ENCODE data around the gene CHST8.
"Not testable (repeated sequence)": the region's sequence is repeated elsewhere in the genome, so short reads cannot be mapped to it uniquely, and the experiment has no call there.

The CHST8 gene

GRCh38 chr19:33618363-33618762, 3.4 kb upstream of the CHST8 start:
- not testable (repeated sequence) for H3K4me3 ChIP-seq (ENCODE audit: low read depth, low read length); H3K9ac ChIP-seq (ENCODE audit: low read length); H3K4me1 ChIP-seq (ENCODE audit: control insufficient read depth, insufficient read depth, low read length); H3K9me3 ChIP-seq (ENCODE audit: control insufficient read depth, insufficient read depth, low read depth, low read length); H3K27ac ChIP-seq (ENCODE audit: low read depth, low read length); H3K36me3 ChIP-seq (ENCODE audit: control insufficient read depth, insufficient read depth, low read length)
- peaks cover 83% of the 10 kb centered on the region for H3K27me3 ChIP-seq (ENCODE audit: control insufficient read depth, insufficient read depth, low read length)

GRCh38 chr19:33618884-33619283, 2.9 kb upstream of the CHST8 start:
- H3K9ac ChIP-seq (ENCODE audit: low read length) = no peak overlapping the region
- H3K4me3 ChIP-seq (ENCODE audit: low read depth, low read length) = no peak overlapping the region
- H3K9me3 ChIP-seq (ENCODE audit: control insufficient read depth, insufficient read depth, low read depth, low read length) = no peaks in the 10 kb centered on the region
- H3K4me1 ChIP-seq (ENCODE audit: control insufficient read depth, insufficient read depth, low read length) = peaks cover 10% of the 10 kb centered on the region
- peaks cover 86% of the 10 kb centered on the region for H3K27me3 ChIP-seq (ENCODE audit: control insufficient read depth, insufficient read depth, low read length)
- H3K36me3 ChIP-seq (ENCODE audit: control insufficient read depth, insufficient read depth, low read length) = no peaks in the 10 kb centered on the region
- no peak overlapping the region for H3K27ac ChIP-seq (ENCODE audit: low read depth, low read length)

GRCh38 chr19:33620611-33621010, 1.1 kb upstream of the CHST8 start:
- peaks cover 10% of the 10 kb centered on the region for H3K4me1 ChIP-seq (ENCODE audit: control insufficient read depth, insufficient read depth, low read length)
- H3K36me3 ChIP-seq (ENCODE audit: control insufficient read depth, insufficient read depth, low read length) = no peaks in the 10 kb centered on the region
- peaks cover 91% of the 10 kb centered on the region for H3K27me3 ChIP-seq (ENCODE audit: control insufficient read depth, insufficient read depth, low read length)
- no peak overlapping the region for H3K4me3 ChIP-seq (ENCODE audit: low read depth, low read length)
- H3K9ac ChIP-seq (ENCODE audit: low read length) = no peak overlapping the region
- H3K27ac ChIP-seq (ENCODE audit: low read depth, low read length) = no peak overlapping the region
- no peaks in the 10 kb centered on the region for H3K9me3 ChIP-seq (ENCODE audit: control insufficient read depth, insufficient read depth, low read depth, low read length)

DNA sequence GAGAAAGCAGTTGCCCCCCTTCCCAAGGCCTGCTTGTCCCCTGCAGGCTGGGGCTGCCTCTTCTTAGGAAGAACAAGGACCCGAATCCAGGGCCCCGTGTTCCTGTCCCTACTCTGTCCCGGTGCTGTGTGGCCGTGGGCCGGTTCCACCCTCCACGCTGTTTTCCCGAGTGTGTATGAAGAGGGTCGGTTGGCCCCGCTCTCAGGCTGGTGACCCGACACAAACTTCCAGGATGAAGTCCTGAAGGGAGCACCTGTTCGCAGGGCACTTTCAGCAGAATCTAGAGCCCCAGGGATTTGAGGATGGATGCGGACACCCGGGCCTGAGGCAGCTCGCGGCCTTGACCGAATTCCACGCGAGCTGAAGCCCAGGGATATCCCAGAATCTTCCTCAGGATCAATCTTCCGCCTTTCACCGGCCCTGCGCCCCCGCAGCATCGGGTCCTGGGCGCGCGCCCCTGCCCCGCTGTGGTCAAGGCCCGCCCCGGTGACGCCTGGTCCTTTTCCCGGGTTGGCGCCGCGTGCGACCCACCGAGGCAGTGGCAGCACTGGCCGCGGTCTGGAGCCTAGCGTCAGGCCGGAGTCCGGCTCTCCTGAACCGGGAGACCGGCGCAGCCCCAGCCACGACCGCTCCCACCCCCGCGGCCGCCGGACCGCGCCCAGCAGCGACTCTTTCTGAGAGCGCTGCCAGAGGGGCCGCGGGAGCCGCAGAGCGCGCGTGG, 528 bp upstream of the CHST8 start:
- H3K9ac ChIP-seq (ENCODE audit: low read length) = peak overlapping the region; percentile 24
- peak overlapping the region; percentile 66 for H3K4me3 ChIP-seq (ENCODE audit: low read depth, low read length)
- peaks cover 94% of the 10 kb centered on the region for H3K27me3 ChIP-seq (ENCODE audit: control insufficient read depth, insufficient read depth, low read length)

DNA sequence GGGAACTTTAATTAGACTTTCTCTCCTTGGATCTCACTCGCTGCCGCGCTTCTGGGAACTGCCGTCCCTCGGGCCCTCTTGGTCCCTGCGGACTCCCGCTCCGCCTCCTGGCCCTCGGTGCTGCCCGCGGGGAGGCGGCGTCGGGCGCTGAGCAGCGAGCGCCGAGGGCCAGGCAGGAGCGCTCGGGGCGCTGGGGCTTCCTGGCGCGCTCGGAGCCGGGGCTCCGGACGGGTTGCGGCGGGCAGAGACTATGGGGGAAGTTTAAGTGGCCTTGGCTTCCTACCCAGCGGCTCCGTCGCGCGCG, 704 bp downstream of the CHST8 start:
- H3K36me3 ChIP-seq (ENCODE audit: control insufficient read depth, insufficient read depth, low read length) = no peaks in the 10 kb centered on the region
- no peak overlapping the region for H3K27ac ChIP-seq (ENCODE audit: low read depth, low read length)
- H3K27me3 ChIP-seq (ENCODE audit: control insufficient read depth, insufficient read depth, low read length) = peaks cover 84% of the 10 kb centered on the region
- peak overlapping the region; percentile 66 for H3K4me3 ChIP-seq (ENCODE audit: low read depth, low read length)
- H3K4me1 ChIP-seq (ENCODE audit: control insufficient read depth, insufficient read depth, low read length) = peaks cover 13% of the 10 kb centered on the region
- H3K9me3 ChIP-seq (ENCODE audit: control insufficient read depth, insufficient read depth, low read depth, low read length) = no peaks in the 10 kb centered on the region
- no peak overlapping the region for H3K9ac ChIP-seq (ENCODE audit: low read length)

More for the DNA sequence above, 528 bp upstream of the CHST8 start:
- H3K4me1 ChIP-seq (ENCODE audit: control insufficient read depth, insufficient read depth, low read length) = peaks cover 11% of the 10 kb centered on the region
- H3K36me3 ChIP-seq (ENCODE audit: control insufficient read depth, insufficient read depth, low read length) = no peaks in the 10 kb centered on the region
- no peaks in the 10 kb centered on the region for H3K9me3 ChIP-seq (ENCODE audit: control insufficient read depth, insufficient read depth, low read depth, low read length)
- H3K27ac ChIP-seq (ENCODE audit: low read depth, low read length) = no peak overlapping the region

- H3K9ac ChIP-seq (ENCODE audit: low read length) = peak overlapping the region; percentile 44
- peak overlapping the region; percentile 66 for H3K4me3 ChIP-seq (ENCODE audit: low read depth, low read length)
- H3K27me3 ChIP-seq (ENCODE audit: control insufficient read depth, insufficient read depth, low read length) = peaks cover 79% of the 10 kb centered on the region
- H3K27ac ChIP-seq (ENCODE audit: low read depth, low read length) = no peak overlapping the region
- H3K36me3 ChIP-seq (ENCODE audit: control insufficient read depth, insufficient read depth, low read length) = no peaks in the 10 kb centered on the region
- peaks cover 13% of the 10 kb centered on the region for H3K4me1 ChIP-seq (ENCODE audit: control insufficient read depth, insufficient read depth, low read length)
- no peaks in the 10 kb centered on the region for H3K9me3 ChIP-seq (ENCODE audit: control insufficient read depth, insufficient read depth, low read depth, low read length)
These were observed 1.2 kb downstream of the CHST8 start for GRCh38 chr19:33622809-33623511.

- H3K27me3 ChIP-seq (ENCODE audit: control insufficient read depth, insufficient read depth, low read length) = peaks cover 63% of the 10 kb centered on the region
These were observed 2.8 kb downstream of the CHST8 start for GRCh38 chr19:33624586-33624985.

DNA sequence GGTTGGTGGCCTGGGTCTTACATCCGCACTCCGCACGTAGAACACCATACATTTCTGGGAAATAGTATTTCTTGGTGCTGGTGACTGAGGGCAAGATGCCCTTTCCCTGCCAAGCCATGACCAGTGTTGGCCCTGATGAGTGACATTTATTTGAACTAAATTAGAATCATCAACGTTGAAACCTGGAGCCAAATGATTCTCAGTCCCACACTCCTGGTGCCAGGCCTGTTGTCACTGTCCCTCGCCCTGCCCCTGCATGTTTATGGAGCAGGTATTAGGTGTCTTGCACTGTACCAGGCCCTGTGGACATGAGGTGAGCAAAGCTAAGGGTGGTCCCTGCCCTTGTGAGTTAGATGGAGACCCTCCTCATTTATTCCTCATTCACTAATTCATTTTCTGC, 5.8 kb downstream of the CHST8 start:
- no peak overlapping the region for H3K4me3 ChIP-seq (ENCODE audit: low read depth, low read length)
- H3K9ac ChIP-seq (ENCODE audit: low read length) = no peak overlapping the region
- H3K36me3 ChIP-seq (ENCODE audit: control insufficient read depth, insufficient read depth, low read length) = no peaks in the 10 kb centered on the region
- H3K9me3 ChIP-seq (ENCODE audit: control insufficient read depth, insufficient read depth, low read depth, low read length) = no peaks in the 10 kb centered on the region
- H3K4me1 ChIP-seq (ENCODE audit: control insufficient read depth, insufficient read depth, low read length) = peaks cover 20% of the 10 kb centered on the region
- peaks cover 35% of the 10 kb centered on the region for H3K27me3 ChIP-seq (ENCODE audit: control insufficient read depth, insufficient read depth, low read length)
- H3K27ac ChIP-seq (ENCODE audit: low read depth, low read length) = no peak overlapping the region

More at GRCh38 chr19:33624586-33624985, 2.8 kb downstream of the CHST8 start:
- no peak overlapping the region for H3K4me3 ChIP-seq (ENCODE audit: low read depth, low read length)
- no peak overlapping the region for H3K9ac ChIP-seq (ENCODE audit: low read length)
- H3K27ac ChIP-seq (ENCODE audit: low read depth, low read length) = no peak overlapping the region
- H3K4me1 ChIP-seq (ENCODE audit: control insufficient read depth, insufficient read depth, low read length) = peaks cover 13% of the 10 kb centered on the region
- no peaks in the 10 kb centered on the region for H3K36me3 ChIP-seq (ENCODE audit: control insufficient read depth, insufficient read depth, low read length)
- H3K9me3 ChIP-seq (ENCODE audit: control insufficient read depth, insufficient read depth, low read depth, low read length) = no peaks in the 10 kb centered on the region

DNA sequence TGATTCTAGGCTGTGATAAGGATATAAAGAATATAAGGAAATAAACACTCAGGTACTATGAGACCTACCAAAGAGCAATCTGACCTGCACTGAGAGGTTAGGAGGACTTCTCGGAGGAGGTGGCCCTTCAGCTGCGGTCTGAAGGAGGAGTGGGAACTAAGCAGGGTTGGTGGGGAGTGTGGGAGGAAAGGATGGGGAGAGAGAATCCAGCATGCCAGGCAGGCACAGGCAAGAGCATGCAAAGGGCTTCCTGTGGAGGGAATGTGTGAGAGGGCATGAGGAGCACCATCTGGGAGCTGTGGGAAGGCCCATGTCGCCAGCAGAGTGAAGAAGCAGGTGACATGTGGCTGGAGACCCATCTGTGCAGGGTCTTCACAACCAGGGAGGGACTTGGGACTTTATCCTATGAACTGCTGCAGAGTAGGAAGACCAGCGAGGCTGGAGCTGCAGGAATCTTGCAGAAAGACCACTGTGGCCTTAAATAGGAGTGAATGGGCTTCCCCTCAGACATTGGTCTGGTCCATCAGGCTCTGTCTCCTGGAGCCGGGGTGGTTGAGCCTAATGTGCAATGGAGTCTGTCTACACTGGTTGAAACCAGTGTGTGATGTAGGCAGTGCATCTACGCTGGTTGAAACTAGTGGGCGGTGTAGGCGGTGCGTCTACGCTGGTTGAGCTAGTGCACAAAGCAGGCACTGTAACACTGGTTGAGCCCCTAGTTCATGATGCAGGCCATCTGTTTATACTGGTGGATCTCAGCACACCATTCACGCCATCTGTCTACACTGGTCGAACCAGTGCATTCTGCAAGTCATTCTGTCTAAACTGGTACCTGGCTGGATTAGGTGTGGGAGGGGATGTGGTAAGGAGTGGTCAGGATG, 6.4 kb downstream of the CHST8 start:
- H3K27ac ChIP-seq (ENCODE audit: low read depth, low read length) = no peak overlapping the region
- H3K9ac ChIP-seq (ENCODE audit: low read length) = no peak overlapping the region
- H3K27me3 ChIP-seq (ENCODE audit: control insufficient read depth, insufficient read depth, low read length) = peaks cover 29% of the 10 kb centered on the region
- no peak overlapping the region for H3K4me3 ChIP-seq (ENCODE audit: low read depth, low read length)
- no peaks in the 10 kb centered on the region for H3K36me3 ChIP-seq (ENCODE audit: control insufficient read depth, insufficient read depth, low read length)
- peaks cover 20% of the 10 kb centered on the region for H3K4me1 ChIP-seq (ENCODE audit: control insufficient read depth, insufficient read depth, low read length)
- no peaks in the 10 kb centered on the region for H3K9me3 ChIP-seq (ENCODE audit: control insufficient read depth, insufficient read depth, low read depth, low read length)

DNA sequence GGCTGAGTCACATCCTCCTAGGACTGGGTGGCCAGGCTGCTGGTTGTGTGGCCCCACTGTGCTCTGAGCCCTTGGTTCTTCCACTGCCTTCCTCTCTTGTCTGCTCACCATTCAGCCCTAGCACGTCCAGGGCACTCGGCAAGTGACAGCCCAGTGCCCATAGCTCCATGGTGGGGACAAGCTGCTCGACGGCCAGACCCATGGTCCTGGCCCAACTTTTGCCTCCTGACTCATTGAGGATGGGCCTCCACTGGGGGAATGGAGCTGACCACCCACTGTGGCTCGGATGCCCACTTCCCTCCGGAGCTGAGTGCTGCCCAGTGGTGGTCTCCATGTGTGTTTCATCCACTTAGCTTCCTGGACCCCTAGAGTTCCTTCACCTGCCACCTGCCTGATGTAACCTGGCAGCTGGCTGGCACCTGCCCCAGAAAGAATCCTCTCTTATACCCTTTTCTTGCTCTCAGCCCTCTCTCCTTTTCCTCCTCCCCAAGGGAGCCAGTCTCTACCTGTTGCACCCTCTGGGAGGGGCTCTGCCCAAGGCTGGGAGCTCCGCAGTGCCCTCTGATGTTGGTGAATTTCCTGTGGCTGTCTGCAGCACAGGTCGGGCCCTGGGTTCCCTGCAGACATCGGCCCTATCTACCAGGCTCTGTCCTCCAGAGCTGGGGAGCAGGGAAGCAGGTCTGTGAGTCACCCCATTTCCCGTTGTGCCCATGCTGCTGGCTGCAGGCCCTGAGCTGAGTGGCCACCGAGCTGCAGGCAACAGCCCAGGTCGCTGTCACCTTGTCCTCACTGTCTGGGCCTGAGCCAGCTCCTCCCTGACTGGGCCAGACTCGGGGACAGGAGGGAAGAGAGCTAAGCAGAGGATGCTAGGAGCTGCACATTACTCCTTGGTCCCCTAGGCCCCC, 7.4 kb downstream of the CHST8 start:
- Histone ChIP-seq H3K27ac (ENCODE audit: low read depth, low read length) (no peak overlapping the region), H3K9ac (ENCODE audit: low read length) (no peak overlapping the region), H3K4me3 (ENCODE audit: low read depth, low read length) (no peak overlapping the region), H3K9me3 (ENCODE audit: control insufficient read depth, insufficient read depth, low read depth, low read length) (no peaks in the 10 kb centered on the region), H3K4me1 (ENCODE audit: control insufficient read depth, insufficient read depth, low read length) (peaks cover 15% of the 10 kb centered on the region; the same call in 1 of the 2 replicates), H3K27me3 (ENCODE audit: control insufficient read depth, insufficient read depth, low read length) (peaks cover 19% of the 10 kb centered on the region), H3K36me3 (ENCODE audit: control insufficient read depth, insufficient read depth, low read length) (no peaks in the 10 kb centered on the region)

All from HUES6 (cell line).